Astrocyte (in vitro differentiated cells and primary cell): ENCODE measurements around the gene METTL9.

ENCODE experiments used
- CTCF ChIP-seq: IDR thresholded peaks from 2 replicates; pipeline ENCODE4 v1.5.1; 2011; ENCODE audit warnings: low read depth, mild to moderate bottlenecking, inconsistent platforms, low read length, moderate library complexity; ENCODE audit not compliant: insufficient read depth
- EZH2 ChIP-seq: IDR thresholded peaks from 2 replicates; pipeline ENCODE4 v1.6.1; 2012; ENCODE audit warnings: mild to moderate bottlenecking, low read length, inconsistent platforms; ENCODE audit not compliant: insufficient read depth

DNA sequence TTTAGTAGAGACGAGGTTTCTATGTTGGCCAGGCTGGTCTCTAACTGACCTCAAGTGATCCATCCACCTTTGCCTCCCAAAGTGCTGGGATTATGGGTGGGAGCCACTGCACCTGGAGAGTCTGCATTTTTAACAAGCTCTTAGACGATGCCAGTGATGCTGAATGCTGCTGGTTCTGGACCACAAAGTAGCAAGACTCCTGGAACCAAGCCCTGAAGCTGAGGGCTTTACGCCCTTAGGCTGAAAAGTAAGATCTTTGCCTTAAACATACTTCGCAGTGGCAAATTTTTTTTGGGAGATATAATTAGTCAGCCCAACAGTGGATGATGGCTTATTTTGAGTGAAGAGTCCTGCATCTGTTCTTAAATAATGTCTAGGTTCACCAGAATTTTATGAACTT, 14.0 kb downstream of the METTL9 start:
- no peak for TF ChIP-seq CTCF
- no peak for TF ChIP-seq EZH2
